ENCODE results near the gene MYOM3. TPM values are rescaled to one million over a fixed set of nuclear protein-coding genes. Genes with fewer than 3 reads are reported as not detected.
"Not testable (repeated sequence)": the region's sequence is repeated elsewhere in the genome, so short reads cannot be mapped to it uniquely, and the experiment has no call there.

The MYOM3 gene
- total RNA-seq, 2 experiments from 2014 or later = not detected

- DNase-seq = no peak
- no peak overlapping the region for H3K4me3 Mint-ChIP-seq
- ATAC-seq = no peak
- peaks cover 2% of the 10 kb centered on the region for H3K9me3 Mint-ChIP-seq (ENCODE audit: low read depth)
- H3K4me1 Mint-ChIP-seq = no peaks in the 10 kb centered on the region
- peaks cover 2% of the 10 kb centered on the region for H3K27me3 Mint-ChIP-seq
- no peak overlapping the region for H3K27ac Mint-ChIP-seq
- no peaks in the 10 kb centered on the region for H3K36me3 Mint-ChIP-seq
- CTCF ChIA-PET = no interaction called here
Measured at GRCh38 chr1:24058671-24059455, 53.1 kb downstream of the MYOM3 start.

DNA sequence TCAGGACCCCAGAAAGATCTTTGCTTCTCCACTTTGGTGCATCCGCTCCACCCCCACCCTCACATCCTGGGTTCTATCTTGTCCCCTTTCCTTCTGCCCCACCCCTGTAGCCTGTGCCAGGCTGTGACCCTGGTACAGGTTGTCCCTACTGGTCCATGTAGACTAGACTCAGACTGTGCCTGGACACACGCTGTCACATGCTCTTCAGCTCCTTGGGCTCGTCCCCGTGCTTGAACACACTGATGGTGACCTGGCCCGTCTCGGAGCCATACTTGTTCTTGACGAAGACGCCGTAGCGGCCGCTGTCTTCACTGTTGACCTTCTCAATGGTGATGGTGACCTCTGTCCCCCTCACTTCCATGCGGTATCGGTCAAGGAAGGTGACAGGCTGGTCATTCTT is 54.8 kb downstream of the MYOM3 start:
- CTCF ChIA-PET = no interaction called here

GRCh38 chr1:24055681-24056080 is 56.3 kb downstream of the MYOM3 start:
- no peaks in the 10 kb centered on the region for H3K36me3 Mint-ChIP-seq
- H3K27me3 Mint-ChIP-seq = peaks cover 9% of the 10 kb centered on the region
- H3K27ac Mint-ChIP-seq = no peak overlapping the region
- H3K4me1 Mint-ChIP-seq = no peaks in the 10 kb centered on the region
- DNase-seq (no peak), ATAC-seq (no peak)
- H3K4me3 Mint-ChIP-seq = no peak overlapping the region
- CTCF ChIA-PET = no interaction called here
- no peaks in the 10 kb centered on the region for H3K9me3 Mint-ChIP-seq (ENCODE audit: low read depth)

More for the DNA sequence above, 54.8 kb downstream of the MYOM3 start:
- H3K4me3 Mint-ChIP-seq = no peak overlapping the region
- H3K36me3 Mint-ChIP-seq = no peaks in the 10 kb centered on the region
- peaks cover 2% of the 10 kb centered on the region for H3K9me3 Mint-ChIP-seq (ENCODE audit: low read depth)
- DNase-seq (no peak), ATAC-seq (no peak)
- H3K27me3 Mint-ChIP-seq = no peaks in the 10 kb centered on the region
- no peak overlapping the region for H3K27ac Mint-ChIP-seq
- no peaks in the 10 kb centered on the region for H3K4me1 Mint-ChIP-seq

DNA sequence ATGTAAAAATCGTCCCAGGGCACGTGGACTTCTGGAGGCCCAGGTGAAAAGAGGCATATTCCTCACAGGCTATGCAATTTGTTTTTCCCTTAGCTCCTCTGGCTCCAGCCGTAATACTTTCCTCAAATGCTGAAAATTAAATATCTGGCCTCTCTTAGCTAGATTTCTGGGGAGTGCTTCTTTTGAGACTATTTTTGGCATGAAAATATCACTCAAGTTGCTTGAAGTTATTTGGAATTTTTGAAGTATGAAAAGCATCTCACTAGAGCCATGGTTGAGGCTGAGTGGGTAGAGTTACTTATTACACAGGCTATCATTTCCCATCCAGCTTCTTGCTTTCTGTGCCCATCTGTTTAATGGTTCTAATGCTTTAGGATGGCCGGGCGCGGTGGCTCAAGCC is 59.7 kb downstream of the MYOM3 start:
- no peak overlapping the region for H3K27ac Mint-ChIP-seq
- H3K4me3 Mint-ChIP-seq = no peak overlapping the region
- no peaks in the 10 kb centered on the region for H3K9me3 Mint-ChIP-seq (ENCODE audit: low read depth)
- no peaks in the 10 kb centered on the region for H3K4me1 Mint-ChIP-seq
- H3K27me3 Mint-ChIP-seq = peaks cover 9% of the 10 kb centered on the region
- DNase-seq (no peak), ATAC-seq (no peak)
- CTCF ChIA-PET = interaction anchor here (0.9 kb wide), 2 partner anchors 19 to 59 kb away, joined by 3 read pairs; no protein-coding TSS in a partner anchor
- no peaks in the 10 kb centered on the region for H3K36me3 Mint-ChIP-seq

DNA sequence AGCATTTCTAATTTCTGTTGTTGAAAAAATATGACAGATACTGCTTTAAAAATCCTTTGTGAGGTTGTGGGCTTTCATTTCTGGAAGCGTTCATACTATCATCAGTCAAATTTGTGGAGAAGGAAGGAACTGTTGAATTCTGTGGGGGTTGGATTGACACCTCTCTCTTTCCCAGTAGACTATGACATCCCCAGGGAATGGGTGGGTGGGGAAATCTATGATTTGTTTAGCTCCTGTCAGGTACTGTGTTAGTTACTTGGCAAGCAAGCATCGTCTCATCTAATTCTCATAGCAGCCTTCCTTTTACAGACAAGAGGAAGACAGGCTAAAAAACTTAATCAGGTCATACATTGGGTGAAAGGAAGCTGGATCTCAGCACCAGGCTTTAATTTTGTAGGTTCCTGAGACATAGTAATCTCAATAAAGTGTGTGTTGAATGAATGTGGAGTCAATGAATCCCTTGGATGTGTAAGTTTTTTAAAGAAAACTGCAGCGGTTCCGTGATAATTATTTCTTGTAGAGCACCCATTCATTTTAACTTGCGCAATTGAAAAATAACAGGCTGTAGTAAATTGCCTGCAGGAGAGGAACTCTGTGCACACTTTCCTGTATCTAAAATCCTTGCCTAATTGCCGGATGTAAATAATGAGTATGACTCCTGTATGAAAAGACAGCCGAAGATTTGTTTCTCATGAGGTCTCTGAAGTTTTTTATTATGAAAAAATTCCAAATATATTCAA is 60.6 kb downstream of the MYOM3 start:
- DNase-seq = no peak
- CTCF ChIA-PET = no interaction called here

DNA sequence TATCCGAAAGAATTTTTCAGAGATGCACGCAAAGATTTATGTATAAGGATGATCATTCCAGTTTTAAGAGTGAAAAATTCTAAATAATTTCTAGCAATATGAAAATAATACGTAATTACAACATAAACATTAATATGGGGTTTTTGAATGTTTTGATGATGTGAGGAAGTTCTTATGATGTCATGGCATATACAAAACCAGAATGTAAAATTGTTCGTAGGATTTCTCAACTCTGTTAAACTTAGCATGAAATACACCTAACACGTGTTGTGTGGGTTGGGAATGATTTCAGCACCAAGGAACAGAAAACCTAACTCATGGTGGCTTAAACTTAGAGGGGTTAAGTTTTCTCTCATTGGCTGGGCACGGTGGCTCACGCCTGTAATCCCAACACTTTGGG is 62.2 kb downstream of the MYOM3 start:
- Mint-ChIP-seq H3K27ac (no peak overlapping the region), H3K9me3 (ENCODE audit: low read depth) (no peaks in the 10 kb centered on the region), H3K36me3 (no peaks in the 10 kb centered on the region), H3K4me3 (no peak overlapping the region), H3K4me1 (peaks cover 2% of the 10 kb centered on the region), H3K27me3 (peaks cover 9% of the 10 kb centered on the region)
- CTCF ChIA-PET = no interaction called here
- ATAC-seq (no peak), DNase-seq (no peak)

More for the DNA sequence above, 60.6 kb downstream of the MYOM3 start:
- Mint-ChIP-seq H3K4me1 (peaks cover under 1% of the 10 kb centered on the region), H3K4me3 (no peak overlapping the region), H3K9me3 (ENCODE audit: low read depth) (no peaks in the 10 kb centered on the region), H3K27me3 (peaks cover 9% of the 10 kb centered on the region), H3K27ac (no peak overlapping the region), H3K36me3 (no peaks in the 10 kb centered on the region)
- ATAC-seq = no peak

GRCh38 chr1:24048894-24049293 is 63.0 kb downstream of the MYOM3 start:
- DNase-seq; H3K27ac Mint-ChIP-seq; ATAC-seq; CTCF ChIA-PET; H3K9me3 Mint-ChIP-seq (ENCODE audit: low read depth); H3K36me3 Mint-ChIP-seq; H3K4me3 Mint-ChIP-seq; H3K4me1 Mint-ChIP-seq: not testable (repeated sequence)
- H3K27me3 Mint-ChIP-seq = peaks cover 13% of the 10 kb centered on the region

DNA sequence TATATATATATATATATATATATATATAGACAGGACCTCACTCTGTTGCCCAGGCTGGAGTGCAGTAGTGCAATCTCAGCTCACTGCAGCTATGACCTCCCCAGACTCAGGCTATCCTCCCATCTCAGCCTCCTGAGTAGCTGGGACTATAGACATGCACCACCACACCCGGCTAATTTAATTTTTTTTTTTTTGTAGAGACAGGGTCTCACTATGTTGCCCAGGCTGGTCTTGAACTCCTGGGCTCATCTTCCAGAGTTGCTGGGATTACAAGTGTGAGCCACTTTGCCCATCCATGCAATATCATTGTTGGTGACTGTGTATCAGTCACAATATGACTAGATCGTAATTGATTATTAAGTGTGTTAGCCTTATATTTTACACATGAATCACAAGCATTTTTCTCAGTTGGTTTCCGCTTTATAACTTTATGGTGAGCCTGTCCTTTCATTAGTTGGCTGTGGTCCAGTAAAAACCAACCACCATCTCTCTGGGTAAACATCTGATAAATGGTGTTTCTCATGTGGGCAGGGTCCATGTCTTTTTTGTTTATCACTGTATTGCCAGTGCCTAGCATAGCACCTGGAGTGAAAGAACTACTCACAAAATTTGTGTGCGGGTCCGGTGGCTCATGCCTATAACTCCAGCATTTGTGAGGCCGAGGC is 63.6 kb downstream of the MYOM3 start:
- H3K36me3 Mint-ChIP-seq = no peaks in the 10 kb centered on the region
- no peak for DNase-seq

GRCh38 chr1:24047110-24047477 is 64.8 kb downstream of the MYOM3 start:
- CTCF ChIA-PET = no interaction called here
- ATAC-seq = no peak
- no peaks in the 10 kb centered on the region for H3K36me3 Mint-ChIP-seq
- DNase-seq = no peak
- peaks cover 2% of the 10 kb centered on the region for H3K4me1 Mint-ChIP-seq
- H3K27ac Mint-ChIP-seq = no peak overlapping the region
- no peaks in the 10 kb centered on the region for H3K9me3 Mint-ChIP-seq (ENCODE audit: low read depth)
- peaks cover 16% of the 10 kb centered on the region for H3K27me3 Mint-ChIP-seq
- no peak overlapping the region for H3K4me3 Mint-ChIP-seq

More for the DNA sequence above, 63.6 kb downstream of the MYOM3 start:
- CTCF ChIA-PET = no interaction called here
- Mint-ChIP-seq H3K27ac (no peak overlapping the region), H3K4me1 (peaks cover 2% of the 10 kb centered on the region), H3K4me3 (no peak overlapping the region), H3K9me3 (ENCODE audit: low read depth) (no peaks in the 10 kb centered on the region), H3K27me3 (peaks cover 16% of the 10 kb centered on the region)
- no peak for ATAC-seq

- H3K27ac Mint-ChIP-seq = no peak overlapping the region
- ATAC-seq (no peak), DNase-seq (no peak)
- H3K4me3 Mint-ChIP-seq = no peak overlapping the region
- H3K4me1 Mint-ChIP-seq = peaks cover 2% of the 10 kb centered on the region
- H3K36me3 Mint-ChIP-seq = no peaks in the 10 kb centered on the region
- peaks cover 7% of the 10 kb centered on the region for H3K27me3 Mint-ChIP-seq
- CTCF ChIA-PET = no interaction called here
- no peaks in the 10 kb centered on the region for H3K9me3 Mint-ChIP-seq (ENCODE audit: low read depth)
Measured at GRCh38 chr1:24045771-24046170, 66.2 kb downstream of the MYOM3 start.

DNA sequence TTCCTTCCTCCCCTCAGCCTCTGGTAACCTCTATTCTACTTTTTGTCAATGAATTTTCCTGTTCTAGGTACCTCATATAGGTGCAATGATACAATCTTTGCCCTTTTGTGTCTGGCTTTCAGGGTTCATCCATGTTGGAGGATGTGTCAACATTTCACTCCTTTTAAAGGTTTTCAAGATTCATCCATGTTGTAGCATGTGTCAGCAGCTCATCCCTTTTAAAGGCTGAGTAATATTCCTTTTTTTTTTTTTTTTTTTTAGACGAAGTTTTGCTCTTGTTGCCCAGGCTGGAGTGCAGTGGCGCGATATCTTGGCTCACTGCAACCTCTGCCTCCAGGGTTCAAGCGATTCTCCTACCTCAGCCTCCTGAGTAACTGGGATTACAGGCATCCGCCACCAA is 67.3 kb downstream of the MYOM3 start:
- H3K4me3 Mint-ChIP-seq; H3K9me3 Mint-ChIP-seq (ENCODE audit: low read depth); H3K36me3 Mint-ChIP-seq; CTCF ChIA-PET; H3K27ac Mint-ChIP-seq; DNase-seq; H3K4me1 Mint-ChIP-seq; ATAC-seq: not testable (repeated sequence)
- peaks cover 12% of the 10 kb centered on the region for H3K27me3 Mint-ChIP-seq

GRCh38 chr1:24043345-24044032 is 68.4 kb downstream of the MYOM3 start:
- H3K9me3 Mint-ChIP-seq (ENCODE audit: low read depth) = no peaks in the 10 kb centered on the region
- ATAC-seq (no peak), DNase-seq (no peak)
- no peak overlapping the region for H3K4me3 Mint-ChIP-seq
- CTCF ChIA-PET = no interaction called here
- no peak overlapping the region for H3K27ac Mint-ChIP-seq
- H3K27me3 Mint-ChIP-seq = peaks cover 19% of the 10 kb centered on the region
- peaks cover 2% of the 10 kb centered on the region for H3K4me1 Mint-ChIP-seq
- H3K36me3 Mint-ChIP-seq = no peaks in the 10 kb centered on the region

GRCh38 chr1:24042315-24042714 is 69.6 kb downstream of the MYOM3 start:
- Mint-ChIP-seq H3K4me1 (peaks cover 2% of the 10 kb centered on the region), H3K27ac (no peak overlapping the region)
- ATAC-seq = no peak

More at GRCh38 chr1:24042315-24042714, 69.6 kb downstream of the MYOM3 start:
- H3K27me3 Mint-ChIP-seq = peaks cover 19% of the 10 kb centered on the region
- no peaks in the 10 kb centered on the region for H3K36me3 Mint-ChIP-seq
- H3K9me3 Mint-ChIP-seq (ENCODE audit: low read depth) = no peaks in the 10 kb centered on the region
- DNase-seq = no peak
- CTCF ChIA-PET = interaction anchor here (0.6 kb wide), 1 partner anchor 36 kb away, joined by 3 read pairs; no protein-coding TSS in a partner anchor
- H3K4me3 Mint-ChIP-seq = no peak overlapping the region
